Fibroblast of skin of back (primary cell): Measurements from ENCODE around the gene REXO1.

Experiments
- DNase-seq: peaks from one replicate; pipeline ENCODE4 v3.0.0-alpha.2; 2013

The REXO1 gene

GRCh38 chr19:1790054-1790792, 58.1 kb downstream of the REXO1 start:
- no peak for DNase-seq

- no peak for DNase-seq
These were observed 58.8 kb downstream of the REXO1 start for GRCh38 chr19:1789261-1790041.

GRCh38 chr19:1787116-1787515, 61.2 kb downstream of the REXO1 start:
- DNase-seq, result no peak

GRCh38 chr19:1786668-1787067, 61.6 kb downstream of the REXO1 start:
- no peak for DNase-seq

- no peak for DNase-seq
These were observed 63.0 kb downstream of the REXO1 start for GRCh38 chr19:1785310-1785709.

- DNase-seq, result no peak
These were observed 64.4 kb downstream of the REXO1 start for GRCh38 chr19:1783874-1784273.

- DNase-seq, result no peak
These were observed 64.9 kb downstream of the REXO1 start for GRCh38 chr19:1783354-1783753.

GRCh38 chr19:1782521-1782920, 65.8 kb downstream of the REXO1 start:
- no peak for DNase-seq

GRCh38 chr19:1780272-1780958, 67.9 kb downstream of the REXO1 start:
- no peak for DNase-seq

- no peak for DNase-seq
These were observed 68.7 kb downstream of the REXO1 start for GRCh38 chr19:1779574-1779973.

GRCh38 chr19:1777149-1777548, 71.1 kb downstream of the REXO1 start:
- DNase-seq, result no peak

GRCh38 chr19:1776606-1777147, 71.6 kb downstream of the REXO1 start:
- no peak for DNase-seq

- DNase-seq, result no peak
These were observed 72.2 kb downstream of the REXO1 start for GRCh38 chr19:1775951-1776605.

GRCh38 chr19:1774989-1775772, 73.1 kb downstream of the REXO1 start:
- DNase-seq, result no peak

GRCh38 chr19:1773184-1773583, 75.1 kb downstream of the REXO1 start:
- no peak for DNase-seq

- no peak for DNase-seq
These were observed 77.3 kb downstream of the REXO1 start for GRCh38 chr19:1770866-1771576.

- DNase-seq, result no peak
These were observed 78.7 kb downstream of the REXO1 start for GRCh38 chr19:1769645-1769985.

- no peak for DNase-seq
These were observed 79.2 kb downstream of the REXO1 start for GRCh38 chr19:1768918-1769644.

- no peak for DNase-seq
These were observed 80.0 kb downstream of the REXO1 start for GRCh38 chr19:1768248-1768647.

GRCh38 chr19:1767464-1767933, 80.8 kb downstream of the REXO1 start:
- peak; percentile 29 for DNase-seq
